HS-5 (cell line): ENCODE data around the gene ELAC2.
"Not testable (repeated sequence)": the region's sequence is repeated elsewhere in the genome, so short reads cannot be mapped to it uniquely, and the experiment has no call there.

ENCODE experiments used
- DNase-seq: peaks from one replicate; pipeline ENCODE4 v3.0.0-alpha.2; 2012; ENCODE audit warnings: low read depth

ELAC2 gene

GRCh38 chr17:12990041-12990808 lies 27.6 kb downstream of the ELAC2 start:
- DNase-seq: no peak

GRCh38 chr17:12987120-12987519 lies 30.7 kb downstream of the ELAC2 start:
- DNase-seq: no peak

DNA sequence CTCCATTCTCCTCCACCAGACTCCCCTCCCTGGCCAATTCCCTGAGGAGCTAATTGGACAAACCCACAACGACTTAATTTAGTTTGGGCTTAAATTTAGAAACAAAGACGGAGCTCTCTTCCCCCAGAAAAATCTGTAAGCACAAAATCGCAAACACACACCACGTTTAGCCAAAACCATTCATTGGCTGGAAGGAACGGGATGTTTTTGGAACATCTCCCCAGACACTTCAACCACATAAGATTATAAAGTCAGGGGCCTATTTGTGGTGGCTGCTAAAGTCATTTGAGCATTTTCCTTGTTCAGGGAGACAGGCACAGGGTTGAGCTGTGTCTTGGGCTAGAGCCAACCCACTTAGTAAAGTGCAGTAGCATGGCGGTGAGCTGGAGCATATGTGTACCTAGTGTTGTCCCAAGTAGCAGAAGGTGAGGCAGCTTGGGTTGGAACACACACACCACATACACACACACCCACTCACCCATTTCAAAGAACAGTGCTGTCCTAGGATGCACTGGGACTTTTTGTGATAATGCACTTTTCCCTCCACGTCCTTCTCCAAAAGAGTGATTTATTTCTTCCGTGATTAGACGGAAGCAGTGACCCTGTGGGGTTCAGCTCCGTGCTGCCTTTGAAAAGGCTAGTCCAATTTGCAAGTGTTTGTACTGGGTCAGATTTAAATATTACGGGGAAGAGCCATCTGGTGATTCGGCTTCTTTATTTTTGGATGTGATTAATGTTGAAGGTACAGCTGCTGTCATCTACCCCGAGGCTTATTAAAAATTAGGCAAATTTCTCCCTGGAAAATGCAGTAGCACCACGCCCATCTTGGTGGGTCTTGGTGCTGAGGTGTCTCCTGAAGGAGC lies 32.2 kb downstream of the ELAC2 start:
- no peak for DNase-seq

- DNase-seq: peak; percentile 42
These were observed 33.6 kb downstream of the ELAC2 start for GRCh38 chr17:12983991-12984884.

- DNase-seq: no peak
These were observed 35.6 kb downstream of the ELAC2 start for GRCh38 chr17:12982224-12982623.

GRCh38 chr17:12979826-12980500 lies 37.9 kb downstream of the ELAC2 start:
- no peak for DNase-seq

DNA sequence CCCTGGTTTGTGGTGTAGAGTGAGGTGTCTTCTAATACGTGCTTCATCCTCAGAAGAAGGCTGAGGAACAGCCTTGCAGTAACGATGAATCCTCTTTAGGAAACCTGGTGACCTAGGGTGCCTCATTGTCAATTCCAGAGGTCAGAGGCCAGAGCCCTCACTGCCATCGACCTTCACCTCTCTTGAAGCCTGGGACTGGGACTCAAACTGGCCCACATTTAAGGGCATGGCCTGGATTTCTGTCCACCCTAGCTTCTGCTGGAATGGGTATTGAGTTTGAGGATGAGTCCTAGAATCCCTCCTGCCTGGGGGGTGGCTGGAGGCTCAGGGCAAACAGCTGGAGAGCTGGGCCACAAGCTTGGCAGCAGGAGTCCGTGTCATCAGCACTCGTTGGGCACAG lies 38.6 kb downstream of the ELAC2 start:
- DNase-seq: no peak

DNA sequence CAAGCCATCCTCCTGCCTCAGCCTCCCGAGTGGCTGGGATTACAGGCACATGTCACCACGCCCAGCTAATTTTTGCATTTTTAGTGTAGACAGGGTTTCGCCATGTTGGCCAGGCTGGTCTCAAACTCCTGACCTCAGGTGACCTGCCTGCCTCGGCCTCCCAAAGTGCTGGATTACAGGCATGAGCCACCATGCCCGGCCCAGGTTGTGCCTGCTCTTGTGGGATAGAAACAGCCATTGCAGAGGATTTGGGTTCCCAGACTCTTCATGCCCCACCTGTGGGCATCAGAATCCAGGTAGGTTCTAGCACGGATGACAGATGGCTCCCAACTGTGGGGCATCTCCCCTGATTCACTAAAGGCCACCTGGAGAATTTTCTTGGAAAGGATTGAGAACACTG lies 39.0 kb downstream of the ELAC2 start:
- not testable (repeated sequence) for DNase-seq

- no peak for DNase-seq
These were observed 40.6 kb downstream of the ELAC2 start for GRCh38 chr17:12977008-12977751.

DNA sequence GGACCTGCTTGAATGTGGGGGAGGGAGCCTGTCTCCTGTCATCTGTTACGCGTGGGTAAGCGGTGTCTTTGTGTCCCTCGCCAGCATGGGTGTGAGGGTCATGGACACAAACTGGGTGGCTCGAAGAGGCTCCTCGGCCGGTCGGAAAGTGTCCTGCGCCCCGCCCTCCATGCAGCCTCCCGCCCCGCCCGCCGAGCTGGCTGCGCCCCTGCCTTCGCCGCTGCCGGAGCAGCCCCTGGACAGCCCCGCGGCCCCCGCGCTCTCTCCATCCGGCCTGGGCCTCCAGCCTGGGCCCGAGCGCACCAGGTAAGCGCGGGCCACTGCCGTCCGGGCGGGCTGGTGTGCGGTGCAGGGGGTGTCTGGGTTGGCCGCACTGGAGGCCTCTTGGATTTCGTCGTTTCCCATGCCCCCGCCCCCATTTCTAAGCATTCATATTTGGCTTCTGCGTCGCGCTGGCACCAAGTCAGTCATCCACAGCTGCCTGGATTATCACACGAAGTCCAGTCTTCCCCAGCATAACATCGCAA lies 43.8 kb downstream of the ELAC2 start:
- DNase-seq: no peak

- no peak for DNase-seq
These were observed 44.3 kb downstream of the ELAC2 start for GRCh38 chr17:12973496-12974004.

DNA sequence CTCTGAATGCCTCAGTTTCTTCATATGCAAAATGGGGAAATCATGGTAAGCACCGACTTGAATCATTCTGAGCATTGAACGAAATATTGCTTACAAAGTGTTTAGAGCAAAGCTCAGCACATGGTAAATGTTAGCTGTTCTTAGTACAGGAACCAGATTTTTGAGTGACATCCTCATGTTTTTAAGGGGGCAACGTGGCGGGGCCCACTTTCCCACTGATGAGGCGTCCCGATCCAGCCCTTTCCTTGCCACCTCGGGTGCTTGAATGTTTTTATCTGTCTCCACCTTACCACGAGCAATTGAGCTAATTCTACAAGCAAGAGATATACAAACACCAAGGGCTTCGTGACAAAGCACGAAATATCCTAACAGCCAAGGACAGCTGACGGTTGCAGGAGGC lies 49.9 kb downstream of the ELAC2 start:
- DNase-seq: no peak

GRCh38 chr17:12966413-12966812 lies 51.4 kb downstream of the ELAC2 start:
- DNase-seq: no peak

DNA sequence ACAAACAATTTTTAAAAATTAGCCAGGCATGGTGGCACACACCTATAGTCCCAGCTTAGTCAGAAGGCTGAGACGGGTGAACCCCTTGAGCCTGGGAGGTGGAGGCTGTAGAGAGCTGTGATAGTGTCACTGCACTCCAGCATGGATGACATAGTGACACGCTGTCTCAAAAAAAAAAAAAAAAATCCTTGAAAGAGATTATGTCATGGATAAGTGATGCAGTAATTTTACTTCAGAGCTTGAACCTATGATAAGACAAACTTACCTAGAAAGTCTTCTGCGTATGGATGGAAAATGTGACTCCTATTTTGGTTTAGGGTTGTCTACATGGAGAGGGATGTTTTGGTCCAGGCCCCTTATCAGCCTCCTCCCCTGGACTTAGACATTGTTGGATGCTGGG lies 51.8 kb downstream of the ELAC2 start:
- no peak for DNase-seq

- DNase-seq: no peak
These were observed 53.0 kb downstream of the ELAC2 start for GRCh38 chr17:12964840-12965239.

DNA sequence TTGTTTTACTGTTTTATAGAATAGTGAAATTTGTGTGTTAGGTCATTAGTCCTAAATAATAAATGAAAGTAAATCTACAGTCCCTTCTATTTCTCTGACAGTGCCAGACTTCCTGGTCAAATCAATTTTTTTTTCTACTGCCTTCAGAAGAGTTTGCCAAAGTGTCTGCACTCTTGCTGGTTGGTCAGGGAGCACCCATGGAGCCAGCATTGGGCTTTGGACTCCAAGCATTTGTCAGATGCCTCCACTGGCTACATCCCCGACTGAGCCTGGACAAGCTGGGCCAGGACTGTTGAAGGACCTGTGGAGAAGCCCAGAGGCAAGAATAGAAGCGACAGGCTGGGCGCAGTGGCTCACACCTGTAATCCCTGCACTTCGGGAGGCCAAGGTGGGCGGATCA lies 53.7 kb downstream of the ELAC2 start:
- DNase-seq: no peak

DNA sequence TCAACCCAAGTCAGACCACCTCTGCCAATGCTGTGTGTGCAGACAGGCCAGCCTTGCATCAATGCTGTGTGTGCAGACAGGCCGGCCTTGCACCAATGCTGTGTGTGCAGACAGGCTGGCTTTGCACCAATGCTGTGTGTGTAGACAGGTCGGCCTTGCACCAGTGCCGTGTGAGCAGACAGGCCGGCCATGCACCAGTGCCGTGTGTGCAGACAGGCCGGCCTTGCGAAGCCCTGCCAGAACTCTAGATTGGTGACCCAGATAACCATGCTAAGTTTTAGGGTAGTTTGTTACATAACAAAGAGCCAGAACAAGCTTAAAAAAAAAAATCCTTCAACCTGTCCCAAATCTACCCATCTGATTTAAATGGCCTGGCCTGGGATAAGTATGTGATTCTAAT lies 54.3 kb downstream of the ELAC2 start:
- no peak for DNase-seq

DNA sequence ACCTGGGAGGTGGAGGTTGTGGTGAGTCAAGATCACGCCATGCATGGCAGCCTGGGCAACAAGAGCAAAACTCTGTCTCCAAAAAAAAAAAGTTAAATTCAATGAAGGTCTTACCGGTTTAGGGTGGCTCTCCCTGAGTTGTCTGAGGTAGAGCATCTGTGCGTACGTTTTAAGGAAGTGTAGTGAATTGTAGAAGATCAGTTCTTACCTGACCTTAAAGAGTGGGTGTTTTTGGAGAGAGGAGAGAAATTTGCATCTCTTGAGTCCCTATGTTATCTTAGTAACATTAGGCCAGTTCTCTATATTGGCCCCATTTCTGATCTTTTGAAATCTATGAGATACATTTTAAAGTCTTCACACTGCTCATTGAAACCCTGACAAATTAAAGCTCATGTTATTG lies 56.2 kb downstream of the ELAC2 start:
- no peak for DNase-seq

DNA sequence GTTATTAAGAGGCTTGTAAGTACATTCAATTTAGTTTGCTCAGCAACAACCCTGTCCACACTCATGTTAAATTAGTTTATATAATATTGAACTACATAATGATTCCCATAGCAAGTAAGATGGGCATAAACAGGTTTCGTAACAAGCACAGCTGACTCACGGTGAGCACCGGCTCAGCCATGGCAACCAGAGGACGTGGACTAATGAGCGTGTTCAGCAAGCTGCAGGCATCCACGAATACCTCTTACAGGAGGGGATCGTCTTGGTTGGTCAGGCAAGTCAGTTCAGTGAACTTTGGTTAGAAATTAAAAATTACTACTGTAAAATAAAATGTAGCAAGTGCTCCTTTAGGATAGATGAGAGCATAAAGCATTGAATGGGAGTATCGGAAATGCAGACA lies 58.4 kb downstream of the ELAC2 start:
- peak; percentile 41 for DNase-seq

DNA sequence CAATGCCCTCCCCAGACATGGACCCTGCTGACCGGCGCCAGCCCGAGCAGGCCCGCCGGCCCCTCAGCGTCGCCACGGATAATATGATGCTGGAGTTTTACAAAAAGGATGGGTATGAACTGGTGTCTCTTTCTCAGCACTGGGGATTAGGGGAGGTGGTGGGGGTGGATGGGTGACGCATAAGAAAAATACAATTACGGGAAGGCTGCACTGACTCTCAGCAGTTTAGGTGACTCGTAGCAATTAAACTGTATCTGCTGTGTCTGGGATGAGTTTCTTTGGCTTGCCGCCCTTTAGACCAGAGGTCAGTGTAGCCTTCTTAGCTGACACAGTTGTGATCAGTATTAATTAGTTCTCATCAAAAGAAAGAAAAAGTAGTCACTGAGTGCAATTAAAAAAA lies 59.0 kb downstream of the ELAC2 start:
- DNase-seq: peak; percentile 28

DNA sequence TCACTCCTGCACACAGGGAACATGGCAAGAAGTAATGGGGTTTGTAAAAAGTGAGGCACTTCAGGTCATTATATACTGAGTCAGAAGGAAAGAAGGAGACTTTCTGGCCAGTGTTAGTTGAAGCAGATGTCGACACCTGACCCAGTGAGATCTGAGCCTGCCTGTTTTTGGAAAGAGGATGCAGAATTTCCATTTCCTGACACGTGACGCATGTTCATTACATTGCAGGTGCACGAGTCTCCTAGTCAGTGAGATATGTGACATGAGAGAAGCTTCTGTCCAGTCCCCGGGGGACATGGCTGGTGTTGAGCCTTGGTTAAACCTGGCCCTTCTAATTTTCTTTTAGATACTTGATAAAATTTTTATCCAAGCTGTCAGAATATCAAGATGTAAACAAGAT lies 62.3 kb downstream of the ELAC2 start:
- DNase-seq: no peak
